PFSK-1 (cell line): ENCODE data around the gene PRSS50.

Source experiments
- POLR2AphosphoS5 ChIP-seq: IDR thresholded peaks from 2 replicates; pipeline ENCODE4 v1.6.1; 2012; ENCODE audit warnings: low read depth, mild to moderate bottlenecking, control low read depth, low read length, moderate library complexity
- TF ChIP-seq, protein P1 (sequence below), 2 experiments: IDR thresholded peaks; 2 replicates each; pipeline versions ENCODE4 v1.6.1 to v1.8.0; 2011 to 2012; ENCODE audit warnings: low read depth in 2 of 2, low read length in 2 of 2, control low read depth in 1 of 2, inconsistent platforms in 1 of 2, mild to moderate bottlenecking in 1 of 2, moderate library complexity in 1 of 2; ENCODE audit not compliant: insufficient read depth in 1 of 2

DNA sequence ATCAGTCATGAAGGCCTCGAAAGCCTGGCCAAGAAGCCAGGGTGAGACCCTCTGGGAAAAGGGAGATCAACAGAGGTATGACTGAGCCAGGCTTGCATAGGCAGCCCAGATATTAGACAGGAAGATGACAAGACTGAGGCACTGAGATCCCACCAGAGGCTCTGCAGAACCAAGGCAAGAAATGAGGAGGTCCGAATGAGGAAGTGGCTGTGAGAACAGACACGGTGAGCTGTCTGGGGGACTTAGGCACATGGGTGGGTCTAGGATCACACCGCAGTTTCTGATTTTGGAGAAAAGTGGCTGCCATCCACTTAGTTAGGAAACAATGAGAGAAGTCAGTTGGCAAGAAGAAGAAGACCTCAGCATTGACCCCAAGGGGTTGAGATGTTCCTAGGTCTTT, 31.5 kb upstream of the PRSS50 start:
- TF ChIP-seq, protein P1, sequence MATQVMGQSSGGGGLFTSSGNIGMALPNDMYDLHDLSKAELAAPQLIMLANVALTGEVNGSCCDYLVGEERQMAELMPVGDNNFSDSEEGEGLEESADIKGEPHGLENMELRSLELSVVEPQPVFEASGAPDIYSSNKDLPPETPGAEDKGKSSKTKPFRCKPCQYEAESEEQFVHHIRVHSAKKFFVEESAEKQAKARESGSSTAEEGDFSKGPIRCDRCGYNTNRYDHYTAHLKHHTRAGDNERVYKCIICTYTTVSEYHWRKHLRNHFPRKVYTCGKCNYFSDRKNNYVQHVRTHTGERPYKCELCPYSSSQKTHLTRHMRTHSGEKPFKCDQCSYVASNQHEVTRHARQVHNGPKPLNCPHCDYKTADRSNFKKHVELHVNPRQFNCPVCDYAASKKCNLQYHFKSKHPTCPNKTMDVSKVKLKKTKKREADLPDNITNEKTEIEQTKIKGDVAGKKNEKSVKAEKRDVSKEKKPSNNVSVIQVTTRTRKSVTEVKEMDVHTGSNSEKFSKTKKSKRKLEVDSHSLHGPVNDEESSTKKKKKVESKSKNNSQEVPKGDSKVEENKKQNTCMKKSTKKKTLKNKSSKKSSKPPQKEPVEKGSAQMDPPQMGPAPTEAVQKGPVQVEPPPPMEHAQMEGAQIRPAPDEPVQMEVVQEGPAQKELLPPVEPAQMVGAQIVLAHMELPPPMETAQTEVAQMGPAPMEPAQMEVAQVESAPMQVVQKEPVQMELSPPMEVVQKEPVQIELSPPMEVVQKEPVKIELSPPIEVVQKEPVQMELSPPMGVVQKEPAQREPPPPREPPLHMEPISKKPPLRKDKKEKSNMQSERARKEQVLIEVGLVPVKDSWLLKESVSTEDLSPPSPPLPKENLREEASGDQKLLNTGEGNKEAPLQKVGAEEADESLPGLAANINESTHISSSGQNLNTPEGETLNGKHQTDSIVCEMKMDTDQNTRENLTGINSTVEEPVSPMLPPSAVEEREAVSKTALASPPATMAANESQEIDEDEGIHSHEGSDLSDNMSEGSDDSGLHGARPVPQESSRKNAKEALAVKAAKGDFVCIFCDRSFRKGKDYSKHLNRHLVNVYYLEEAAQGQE (IDR thresholded peaks at IDR 0.05; ENCODE audit: insufficient read depth in 1 of 2, low read depth in 2 of 2, low read length in 2 of 2), result no peak
- TF ChIP-seq POLR2AphosphoS5, result no peak
